Activated CD8-positive, alpha-beta memory T cell treated with anti-CD3 and anti-CD28 coated beads for 36 hours (primary cell): ENCODE results near the gene RPUSD1. TPM values are rescaled to one million over a fixed set of nuclear protein-coding genes. Genes with fewer than 3 reads are reported as not detected.
"Not testable (repeated sequence)": the region's sequence is repeated elsewhere in the genome, so short reads cannot be mapped to it uniquely, and the experiment has no call there.

Experiments
- CTCF ChIA-PET: fragments of 350-600 bp; sonication (Branson Sonifier 250); formaldehyde crosslinking; loops from one replicate; lab custom pipeline; 2021; ENCODE audit warnings: antibody characterized with exemption; lab: Charles Lee
- POLR2A ChIA-PET: fragments of 350-600 bp; sonication (Branson Sonifier 250); formaldehyde crosslinking; loops from one replicate; lab custom pipeline; 2021; ENCODE audit warnings: antibody characterized with exemption; lab: Charles Lee
- total RNA-seq, 2 experiments: library from RNA; stranded (reverse); gene quantifications; one replicate each; pipeline ENCODE4 v1.2.3, GENCODE V29; 2021

RPUSD1 gene
- total RNA-seq, 2 experiments from 2014 or later, result 40.6 to 44.4 TPM

- POLR2A ChIA-PET, CTCF ChIA-PET: not testable (repeated sequence)
These were observed 11.9 kb downstream of the RPUSD1 start for GRCh38 chr16:776298-776697.

GRCh38 chr16:775236-775796 lies 12.9 kb downstream of the RPUSD1 start:
- CTCF ChIA-PET, result no interaction called here

GRCh38 chr16:774086-775001 lies 13.8 kb downstream of the RPUSD1 start:
- ChIA-PET POLR2A (no interaction called here), CTCF (no interaction called here)

More at GRCh38 chr16:775236-775796, 12.9 kb downstream of the RPUSD1 start:
- POLR2A ChIA-PET, result no interaction called here

GRCh38 chr16:772959-773358 lies 15.2 kb downstream of the RPUSD1 start:
- CTCF ChIA-PET, result no interaction called here
- POLR2A ChIA-PET, result no interaction called here

DNA sequence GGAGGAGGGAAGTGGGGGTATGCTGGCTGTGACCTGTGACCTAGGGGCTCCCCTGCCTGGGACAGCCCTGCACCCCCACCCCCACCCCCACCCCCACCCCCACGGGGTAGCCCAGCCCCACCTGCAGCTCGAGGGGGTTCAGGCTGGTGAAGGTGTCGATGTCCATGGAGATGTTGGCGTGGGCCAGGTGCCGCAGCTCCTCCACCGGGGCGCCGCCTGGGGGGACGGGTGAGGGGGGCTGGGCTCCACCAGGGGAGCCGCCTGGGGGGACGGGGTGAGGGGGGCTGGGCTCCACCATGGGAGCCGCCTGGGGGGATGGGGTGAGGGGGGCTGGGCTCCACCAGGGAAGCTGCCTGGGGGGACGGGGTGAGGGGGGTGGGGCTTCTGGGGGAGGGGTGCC lies 17.8 kb downstream of the RPUSD1 start:
- POLR2A ChIA-PET, result no interaction called here

DNA sequence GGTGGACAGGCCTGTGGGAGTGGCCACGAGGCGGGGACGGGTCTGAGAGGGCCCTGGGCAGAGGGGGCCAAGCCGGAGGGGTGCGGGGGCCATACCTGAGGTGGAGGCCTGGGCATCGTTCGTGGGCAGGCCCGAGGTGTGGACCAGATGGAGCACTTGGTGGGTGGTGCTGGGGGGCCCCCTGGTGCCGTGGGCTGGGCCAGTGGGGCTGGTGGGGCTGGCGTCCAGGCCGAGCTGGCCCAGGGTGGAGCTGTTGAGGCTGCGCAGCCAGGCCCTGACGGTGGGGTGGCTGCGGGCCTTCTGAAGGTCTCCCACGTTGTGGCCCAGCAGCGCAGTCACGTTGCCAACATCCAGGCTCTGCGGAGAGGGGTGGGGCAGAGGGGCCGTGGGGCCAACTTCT lies 18.2 kb downstream of the RPUSD1 start:
- ChIA-PET POLR2A (no interaction called here), CTCF (interaction anchor here (0.7 kb wide), 1 partner anchor 37 kb away, joined by 3 read pairs; no protein-coding TSS in a partner anchor)

More for the DNA sequence above, 17.8 kb downstream of the RPUSD1 start:
- CTCF ChIA-PET, result interaction anchor here (0.7 kb wide), 1 partner anchor 37 kb away, joined by 3 read pairs; no protein-coding TSS in a partner anchor

GRCh38 chr16:769184-769784 lies 18.9 kb downstream of the RPUSD1 start:
- CTCF ChIA-PET, result interaction anchor here (0.7 kb wide), 1 partner anchor 36 kb away, joined by 3 read pairs; no protein-coding TSS in a partner anchor

DNA sequence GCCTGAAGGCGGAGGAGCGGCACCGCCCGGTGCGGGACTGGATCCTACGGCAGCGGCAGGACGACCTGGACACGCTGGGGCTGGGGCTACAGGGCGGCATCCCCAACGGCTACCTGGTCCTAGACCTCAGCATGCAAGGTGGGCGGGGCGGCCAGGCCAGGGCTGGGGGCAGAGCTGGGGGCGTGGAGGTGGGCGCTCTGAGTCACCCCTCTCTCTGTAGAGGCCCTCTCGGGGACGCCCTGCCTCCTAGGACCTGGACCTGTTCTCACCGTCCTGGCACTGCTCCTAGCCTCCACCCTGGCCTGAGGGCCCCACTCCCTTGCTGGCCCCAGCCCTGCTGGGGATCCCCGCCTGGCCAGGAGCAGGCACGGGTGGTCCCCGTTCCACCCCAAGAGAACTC lies 19.8 kb downstream of the RPUSD1 start:
- CTCF ChIA-PET, result no interaction called here
- POLR2A ChIA-PET, result no interaction called here

More at GRCh38 chr16:769184-769784, 18.9 kb downstream of the RPUSD1 start:
- POLR2A ChIA-PET, result no interaction called here

DNA sequence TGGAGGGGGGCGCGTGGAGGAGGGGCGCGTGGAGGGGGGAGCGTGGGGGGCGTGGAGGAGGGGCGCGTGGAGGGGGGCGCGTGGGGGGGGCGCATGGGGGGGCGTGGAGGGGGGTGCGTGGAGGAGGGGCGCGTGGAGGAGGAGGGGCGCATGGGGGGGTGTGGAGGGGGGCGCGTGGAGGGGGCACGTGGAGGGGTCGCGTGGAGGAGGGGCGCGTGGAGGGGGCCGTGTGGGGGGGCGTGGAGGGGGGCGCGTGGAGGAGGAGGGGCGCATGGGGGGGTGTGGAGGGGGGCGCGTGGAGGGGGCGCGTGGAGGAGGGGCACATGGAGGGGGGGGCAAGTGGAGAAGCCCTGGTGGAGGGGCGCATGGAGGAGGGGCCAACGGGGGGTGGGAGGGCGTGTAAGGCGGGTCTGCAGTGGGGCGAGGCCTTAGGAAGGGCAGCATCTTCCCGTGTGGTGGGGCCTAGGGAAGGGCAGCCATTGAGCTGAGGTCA lies 20.4 kb downstream of the RPUSD1 start:
- POLR2A ChIA-PET, result no interaction called here
- CTCF ChIA-PET, result no interaction called here

DNA sequence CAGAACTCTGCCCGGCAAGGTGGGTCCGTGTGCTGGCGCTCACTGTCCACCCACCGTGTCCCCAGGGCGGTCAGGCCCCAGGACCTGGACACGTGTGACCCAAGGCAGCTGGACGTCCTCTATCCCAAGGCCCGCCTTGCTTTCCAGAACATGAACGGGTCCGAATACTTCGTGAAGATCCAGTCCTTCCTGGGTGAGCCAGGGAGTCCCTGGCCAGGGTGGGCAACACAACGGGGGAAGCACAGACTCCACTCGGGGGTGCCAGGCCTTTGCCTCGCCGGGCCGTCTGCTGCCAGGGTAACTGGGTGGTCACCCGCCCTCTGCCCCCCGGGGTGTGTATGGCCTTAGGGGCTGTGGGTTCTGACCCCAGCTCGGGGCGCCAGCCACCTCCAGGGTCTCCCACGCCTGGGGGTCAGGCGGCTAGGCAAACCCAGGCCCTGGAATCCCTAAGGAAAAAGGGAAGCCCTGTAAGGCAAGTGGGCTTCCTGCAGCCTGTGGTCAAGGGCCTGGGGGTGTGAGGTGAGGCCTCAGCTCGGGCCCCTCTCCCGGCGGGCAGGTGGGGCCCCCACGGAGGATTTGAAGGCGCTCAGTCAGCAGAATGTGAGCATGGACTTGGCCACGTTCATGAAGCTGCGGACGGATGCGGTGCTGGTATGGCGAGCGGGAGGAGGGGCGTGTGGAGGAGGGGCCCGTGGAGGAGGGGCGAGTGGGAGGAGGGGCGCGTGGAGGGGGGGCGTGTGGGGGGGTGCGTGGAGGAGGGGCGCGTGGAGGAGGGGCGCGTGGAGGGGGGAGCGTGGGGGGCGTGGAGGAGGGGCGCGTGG lies 21.2 kb downstream of the RPUSD1 start:
- ChIA-PET CTCF (interaction anchor here (1.0 kb wide), 1 partner anchor 55 kb away, joined by 3 read pairs; no protein-coding TSS in a partner anchor), POLR2A (no interaction called here)

DNA sequence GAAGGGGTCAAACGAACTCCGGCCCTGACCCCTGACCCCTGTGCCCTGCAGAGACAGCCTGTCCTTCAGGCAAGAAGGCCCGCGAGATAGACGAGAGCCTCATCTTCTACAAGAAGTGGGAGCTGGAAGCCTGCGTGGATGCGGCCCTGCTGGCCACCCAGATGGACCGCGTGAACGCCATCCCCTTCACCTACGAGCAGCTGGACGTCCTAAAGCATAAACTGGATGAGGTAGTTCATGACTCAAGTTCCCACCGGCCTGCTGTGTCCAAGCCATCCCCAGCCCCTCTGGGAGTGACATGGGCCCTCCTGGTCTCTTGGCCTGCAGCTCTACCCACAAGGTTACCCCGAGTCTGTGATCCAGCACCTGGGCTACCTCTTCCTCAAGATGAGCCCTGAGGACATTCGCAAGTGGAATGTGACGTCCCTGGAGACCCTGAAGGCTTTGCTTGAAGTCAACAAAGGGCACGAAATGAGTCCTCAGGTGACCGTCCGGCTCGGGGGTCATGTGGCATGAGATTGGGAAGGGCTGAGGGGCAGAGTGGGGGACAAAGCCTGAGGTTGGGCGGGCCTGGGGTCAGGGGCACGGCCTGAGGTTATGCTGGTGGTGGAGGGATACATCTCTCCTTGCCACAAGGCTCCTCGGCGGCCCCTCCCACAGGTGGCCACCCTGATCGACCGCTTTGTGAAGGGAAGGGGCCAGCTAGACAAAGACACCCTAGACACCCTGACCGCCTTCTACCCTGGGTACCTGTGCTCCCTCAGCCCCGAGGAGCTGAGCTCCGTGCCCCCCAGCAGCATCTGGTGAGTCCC lies 22.0 kb downstream of the RPUSD1 start:
- ChIA-PET CTCF (interaction anchor here (1.0 kb wide), 1 partner anchor 54 kb away, joined by 3 read pairs; no protein-coding TSS in a partner anchor), POLR2A (no interaction called here)

DNA sequence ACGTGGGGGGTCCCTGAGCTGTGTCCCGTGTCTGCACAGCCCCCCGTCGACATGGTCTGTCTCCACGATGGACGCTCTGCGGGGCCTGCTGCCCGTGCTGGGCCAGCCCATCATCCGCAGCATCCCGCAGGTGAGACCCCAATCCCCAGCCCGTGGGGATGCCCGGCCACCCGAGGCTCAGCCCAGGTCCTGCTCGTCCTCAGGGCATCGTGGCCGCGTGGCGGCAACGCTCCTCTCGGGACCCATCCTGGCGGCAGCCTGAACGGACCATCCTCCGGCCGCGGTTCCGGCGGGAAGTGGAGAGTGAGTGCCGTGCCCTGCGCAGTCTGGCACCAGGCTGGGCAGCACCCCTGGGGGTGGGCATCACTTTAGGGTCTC lies 22.7 kb downstream of the RPUSD1 start:
- POLR2A ChIA-PET, result no interaction called here
- CTCF ChIA-PET, result no interaction called here

DNA sequence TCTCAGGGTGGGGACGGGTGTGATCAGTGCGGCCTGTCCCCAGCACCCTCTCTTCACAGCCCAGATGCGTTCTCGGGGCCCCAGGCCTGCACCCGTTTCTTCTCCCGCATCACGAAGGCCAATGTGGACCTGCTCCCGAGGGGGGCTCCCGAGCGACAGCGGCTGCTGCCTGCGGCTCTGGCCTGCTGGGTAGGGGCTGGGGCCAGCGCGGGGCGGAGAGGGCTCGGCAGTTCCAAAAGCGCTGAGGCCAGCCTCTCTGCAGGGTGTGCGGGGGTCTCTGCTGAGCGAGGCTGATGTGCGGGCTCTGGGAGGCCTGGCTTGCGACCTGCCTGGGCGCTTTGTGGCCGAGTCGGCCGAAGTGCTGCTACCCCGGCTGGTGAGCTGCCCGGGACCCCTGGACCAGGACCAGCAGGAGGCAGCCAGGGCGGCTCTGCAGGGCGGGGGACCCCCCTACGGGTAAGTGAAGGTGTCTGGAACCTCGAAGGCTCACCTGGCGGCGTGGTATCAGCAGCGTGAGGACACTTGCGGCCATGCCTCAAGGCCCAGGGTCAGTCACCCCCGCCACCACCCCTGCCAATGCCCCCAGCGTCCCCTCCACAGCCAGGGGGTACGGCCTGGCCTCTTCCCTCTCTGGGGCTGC lies 23.2 kb downstream of the RPUSD1 start:
- CTCF ChIA-PET, result no interaction called here
- POLR2A ChIA-PET, result no interaction called here

DNA sequence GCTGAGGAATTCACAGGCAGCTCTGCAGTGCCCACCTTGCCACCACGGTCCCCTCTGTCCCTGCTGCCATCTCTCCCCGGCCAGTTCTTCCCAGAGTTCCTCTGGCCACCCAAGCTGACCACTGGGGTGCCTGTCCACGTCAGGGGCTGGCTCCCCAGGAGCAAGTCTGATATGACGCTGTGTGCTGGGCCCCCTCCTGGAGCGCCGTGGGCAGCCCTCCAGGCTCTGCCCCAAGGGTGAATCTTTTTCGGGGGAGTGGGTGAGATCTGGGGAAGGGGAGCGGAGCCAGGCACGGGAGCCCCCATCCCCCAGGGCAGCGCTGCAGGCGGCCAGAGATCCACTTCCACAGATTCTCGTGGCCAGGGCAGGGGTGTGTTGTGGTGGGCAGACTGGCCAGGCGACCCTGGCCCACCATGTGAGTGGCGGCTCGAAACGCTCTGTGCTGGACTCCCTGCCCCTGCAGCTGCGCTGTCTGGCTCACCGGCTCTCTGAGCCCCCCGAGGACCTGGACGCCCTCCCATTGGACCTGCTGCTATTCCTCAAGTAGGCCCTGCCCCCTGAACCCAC lies 23.9 kb downstream of the RPUSD1 start:
- POLR2A ChIA-PET, result no interaction called here
- CTCF ChIA-PET, result no interaction called here

DNA sequence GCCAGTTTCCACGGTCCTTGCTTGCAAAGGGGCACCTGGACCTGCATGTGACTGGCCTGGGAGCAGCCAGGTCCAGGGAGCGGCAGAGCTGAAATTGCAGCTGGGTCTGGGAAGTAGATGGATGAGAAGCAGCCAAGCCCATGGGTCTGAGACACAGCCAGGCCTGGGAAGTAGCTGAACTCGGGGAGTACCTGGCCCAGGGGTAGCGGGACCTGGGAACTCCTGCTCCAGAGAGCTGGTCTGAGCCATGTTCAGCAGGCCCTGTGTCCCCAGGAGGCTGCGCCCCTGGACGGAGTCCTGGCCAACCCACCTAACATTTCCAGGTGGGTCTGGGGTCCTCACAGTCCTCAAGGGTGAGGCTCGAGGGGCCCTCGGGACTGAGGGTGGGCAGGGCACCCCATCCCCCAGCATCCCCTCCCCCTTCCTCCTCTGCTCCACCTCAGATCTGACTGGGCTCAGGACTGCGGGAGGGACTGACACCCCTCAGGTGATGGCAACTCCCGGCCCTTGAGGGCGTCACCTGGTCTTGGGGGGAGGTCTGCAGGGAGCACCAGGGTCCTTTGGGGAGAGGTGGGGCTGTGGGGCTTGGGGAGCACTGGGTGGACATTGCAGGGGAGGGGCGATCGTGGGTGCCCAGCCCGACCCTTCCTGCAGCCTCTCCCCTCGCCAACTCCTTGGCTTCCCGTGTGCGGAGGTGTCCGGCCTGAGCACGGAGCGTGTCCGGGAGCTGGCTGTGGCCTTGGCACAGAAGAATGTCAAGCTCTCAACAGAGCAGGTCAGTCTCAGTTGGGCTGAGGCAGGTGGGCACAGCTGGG lies 24.6 kb downstream of the RPUSD1 start:
- CTCF ChIA-PET, result no interaction called here

GRCh38 chr16:762595-763268 lies 25.4 kb downstream of the RPUSD1 start:
- ChIA-PET CTCF (interaction anchor here (0.6 to 0.8 kb wide), 2 partner anchors 18 to 294 kb away, joined by 3 read pairs; no protein-coding TSS in a partner anchor), POLR2A (no interaction called here)

More for the DNA sequence above, 24.6 kb downstream of the RPUSD1 start:
- POLR2A ChIA-PET, result no interaction called here
